Subcutaneous abdominal adipose tissue (tissue), 5 donors: ENCODE measurements around the gene P2RX5.

Experiments
- H3K27ac ChIP-seq: one replicate; pipeline ENCODE4 v1.7.0; 2013; ENCODE audit warnings: low read depth, mild to moderate bottlenecking, inconsistent platforms, low read length, moderate library complexity
- H3K27me3 ChIP-seq, 5 donors: one replicate each; pipeline ENCODE4 v1.7.0; 2013; ENCODE audit warnings: low read length in 5 of 5, inconsistent platforms in 1 of 5; ENCODE audit not compliant: control insufficient read depth in 5 of 5, insufficient read depth in 4 of 5
- H3K36me3 ChIP-seq, 5 donors: one replicate each; pipeline ENCODE4 v1.7.0; 2013; ENCODE audit warnings: low read length in 5 of 5; ENCODE audit not compliant: control insufficient read depth in 5 of 5, insufficient read depth in 5 of 5
- H3K4me1 ChIP-seq, 5 donors: one replicate each; pipeline ENCODE4 v1.7.0; 2013; ENCODE audit warnings: low read length in 5 of 5, mild to moderate bottlenecking in 3 of 5, moderate library complexity in 1 of 5; ENCODE audit not compliant: control insufficient read depth in 5 of 5, insufficient read depth in 5 of 5
- H3K4me3 ChIP-seq, 5 donors: one replicate each; pipeline ENCODE4 v1.7.0; 2013; ENCODE audit warnings: low read length in 5 of 5, low read depth in 1 of 5
- H3K9ac ChIP-seq, 5 donors: one replicate each; pipeline ENCODE4 v1.7.0; 2013; ENCODE audit warnings: low read length in 5 of 5, mild to moderate bottlenecking in 4 of 5, moderate library complexity in 3 of 5
- H3K9me3 ChIP-seq, 5 donors: one replicate each; pipeline ENCODE4 v1.7.0; 2013; ENCODE audit warnings: low read length in 5 of 5; ENCODE audit not compliant: control insufficient read depth in 5 of 5
- donor health status: healthy.
- donor health status: healthy.
- donor health status: healthy.
- donor health status: healthy.
- donor health status: healthy.

The P2RX5 gene

DNA sequence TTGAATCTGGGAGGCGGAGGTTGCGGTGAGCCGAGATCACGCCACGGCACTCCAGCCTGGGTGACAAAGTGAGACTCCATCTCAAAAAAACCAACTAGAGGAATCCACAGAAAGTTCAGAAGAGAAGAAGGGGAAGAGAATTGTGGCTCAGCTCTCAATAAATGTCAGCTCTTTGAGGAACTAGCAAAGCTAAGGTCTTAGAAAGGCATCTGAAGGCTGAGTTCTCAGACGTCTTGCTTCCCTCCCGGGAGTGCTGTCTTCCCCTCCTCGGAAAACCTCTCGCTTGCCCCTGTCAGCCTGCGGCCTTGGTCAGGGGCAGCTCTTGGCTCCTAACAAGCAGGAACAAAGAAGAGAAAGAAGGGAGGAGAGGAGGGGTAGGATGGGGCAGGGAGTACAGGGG lies 65.2 kb downstream of the P2RX5 start:
- peaks cover 2 to 31% (median 21%) of the 10 kb centered on the region in 5 donors for H3K4me1 ChIP-seq
- H3K27ac ChIP-seq, result no peak overlapping the region
- no peaks in the 10 kb centered on the region for H3K9me3 ChIP-seq
- no peak overlapping the region for H3K4me3 ChIP-seq
- peaks cover 3 to 40% (median 35%) of the 10 kb centered on the region in 5 donors for H3K36me3 ChIP-seq
- H3K27me3 ChIP-seq, result no peaks in the 10 kb centered on the region
- peak overlapping the region in 1 of 5 donors; percentile 46 for H3K9ac ChIP-seq

GRCh38 chr17:3627769-3628167 lies 68.2 kb downstream of the P2RX5 start:
- peak overlapping the region; percentile 7 for H3K27ac ChIP-seq

GRCh38 chr17:3626831-3627768 lies 68.9 kb downstream of the P2RX5 start:
- peak overlapping the region; percentile 7 for H3K27ac ChIP-seq
- H3K36me3 ChIP-seq, result peaks cover 6 to 64% (median 60%) of the 10 kb centered on the region in 5 donors
- no peak overlapping the region for H3K9ac ChIP-seq
- no peaks in the 10 kb centered on the region for H3K9me3 ChIP-seq
- no peaks in the 10 kb centered on the region for H3K27me3 ChIP-seq
- H3K4me1 ChIP-seq, result peaks cover 0 to 15% (median 13%) of the 10 kb centered on the region in 5 donors
- no peak overlapping the region for H3K4me3 ChIP-seq

More at GRCh38 chr17:3627769-3628167, 68.2 kb downstream of the P2RX5 start:
- Histone ChIP-seq H3K4me3 (peak overlapping the region in 1 of 5 donors; percentile 27), H3K9ac (peak overlapping the region in 1 of 5 donors; percentile 42), H3K27me3 (no peaks in the 10 kb centered on the region), H3K4me1 (peaks cover 0 to 15% (median 13%) of the 10 kb centered on the region in 5 donors), H3K9me3 (no peaks in the 10 kb centered on the region), H3K36me3 (peaks cover 6 to 64% (median 58%) of the 10 kb centered on the region in 5 donors)
